ENCODE measurements around the gene PRKAR1B.

DNA sequence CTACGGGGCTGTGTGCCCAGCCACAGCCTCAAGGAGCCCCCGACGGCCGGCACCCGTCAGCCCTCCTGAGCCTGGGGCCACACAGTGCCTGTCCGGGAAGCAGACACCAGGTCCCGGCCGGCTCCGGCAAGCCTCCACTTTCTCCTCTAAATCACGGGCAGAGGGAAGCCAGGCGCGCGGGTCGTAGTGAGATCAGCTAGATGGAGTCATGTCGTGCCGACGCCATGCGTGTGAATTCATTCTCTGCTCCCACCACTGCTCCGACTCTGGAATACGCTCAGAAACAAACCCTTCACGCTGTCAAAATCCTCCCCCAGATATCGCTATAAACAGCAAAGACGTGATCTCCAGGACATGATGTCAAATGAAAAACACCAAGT, 94.3 kb downstream of the PRKAR1B start:
- TF ChIP-seq, protein P1, sequence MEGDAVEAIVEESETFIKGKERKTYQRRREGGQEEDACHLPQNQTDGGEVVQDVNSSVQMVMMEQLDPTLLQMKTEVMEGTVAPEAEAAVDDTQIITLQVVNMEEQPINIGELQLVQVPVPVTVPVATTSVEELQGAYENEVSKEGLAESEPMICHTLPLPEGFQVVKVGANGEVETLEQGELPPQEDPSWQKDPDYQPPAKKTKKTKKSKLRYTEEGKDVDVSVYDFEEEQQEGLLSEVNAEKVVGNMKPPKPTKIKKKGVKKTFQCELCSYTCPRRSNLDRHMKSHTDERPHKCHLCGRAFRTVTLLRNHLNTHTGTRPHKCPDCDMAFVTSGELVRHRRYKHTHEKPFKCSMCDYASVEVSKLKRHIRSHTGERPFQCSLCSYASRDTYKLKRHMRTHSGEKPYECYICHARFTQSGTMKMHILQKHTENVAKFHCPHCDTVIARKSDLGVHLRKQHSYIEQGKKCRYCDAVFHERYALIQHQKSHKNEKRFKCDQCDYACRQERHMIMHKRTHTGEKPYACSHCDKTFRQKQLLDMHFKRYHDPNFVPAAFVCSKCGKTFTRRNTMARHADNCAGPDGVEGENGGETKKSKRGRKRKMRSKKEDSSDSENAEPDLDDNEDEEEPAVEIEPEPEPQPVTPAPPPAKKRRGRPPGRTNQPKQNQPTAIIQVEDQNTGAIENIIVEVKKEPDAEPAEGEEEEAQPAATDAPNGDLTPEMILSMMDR (IDR thresholded peaks at IDR 0.05) = no peak
- TF ChIP-seq POLR2A (IDR thresholded peaks at IDR 0.05) (no peak), POLR2AphosphoS5 (IDR thresholded peaks at IDR 0.05) (no peak)

Measured in sigmoid colon (tissue), 4 donors.